Activated gamma-delta T cell (primary cell): ENCODE data around the gene SLC35F2.
"Not testable (repeated sequence)": the region's sequence is repeated elsewhere in the genome, so short reads cannot be mapped to it uniquely, and the experiment has no call there.

ENCODE experiments used
- DNase-seq: peaks from one replicate; lab custom pipeline; 2025; lab: John Stamatoyannopoulos, UW

Gene SLC35F2

GRCh38 chr11:107789767-107790166 lies 68.8 kb downstream of the SLC35F2 start:
- no peak for DNase-seq

GRCh38 chr11:107787733-107788132 lies 70.9 kb downstream of the SLC35F2 start:
- DNase-seq: no peak

GRCh38 chr11:107785401-107785800 lies 73.2 kb downstream of the SLC35F2 start:
- no peak for DNase-seq

- no peak for DNase-seq
These were observed 75.5 kb downstream of the SLC35F2 start for GRCh38 chr11:107783121-107783520.

GRCh38 chr11:107780775-107781174 lies 77.8 kb downstream of the SLC35F2 start:
- no peak for DNase-seq

DNA sequence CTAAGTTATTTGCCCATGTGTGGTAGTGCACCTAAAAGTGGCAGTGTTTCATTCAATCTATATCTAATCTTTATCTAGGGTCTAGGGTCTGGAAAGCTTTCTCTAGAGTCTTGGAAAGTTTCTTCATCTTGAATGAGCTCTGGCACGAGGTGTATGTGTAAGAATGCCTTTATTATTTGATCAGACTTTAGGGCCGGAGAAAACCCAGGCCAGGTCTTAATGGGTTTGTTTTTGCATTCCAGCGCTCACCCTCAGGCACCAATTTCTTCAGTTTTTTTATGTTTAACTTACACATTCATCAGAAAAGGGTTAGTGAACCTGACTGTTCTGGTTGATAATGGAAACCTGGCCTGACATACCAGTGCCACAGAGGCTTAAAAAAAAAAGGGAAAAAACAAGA lies 78.5 kb downstream of the SLC35F2 start:
- DNase-seq: no peak

- no peak for DNase-seq
These were observed 79.6 kb downstream of the SLC35F2 start for GRCh38 chr11:107778839-107779517.

- DNase-seq: no peak
These were observed 81.5 kb downstream of the SLC35F2 start for GRCh38 chr11:107777110-107777509.

- no peak for DNase-seq
These were observed 82.5 kb downstream of the SLC35F2 start for GRCh38 chr11:107776062-107776461.

DNA sequence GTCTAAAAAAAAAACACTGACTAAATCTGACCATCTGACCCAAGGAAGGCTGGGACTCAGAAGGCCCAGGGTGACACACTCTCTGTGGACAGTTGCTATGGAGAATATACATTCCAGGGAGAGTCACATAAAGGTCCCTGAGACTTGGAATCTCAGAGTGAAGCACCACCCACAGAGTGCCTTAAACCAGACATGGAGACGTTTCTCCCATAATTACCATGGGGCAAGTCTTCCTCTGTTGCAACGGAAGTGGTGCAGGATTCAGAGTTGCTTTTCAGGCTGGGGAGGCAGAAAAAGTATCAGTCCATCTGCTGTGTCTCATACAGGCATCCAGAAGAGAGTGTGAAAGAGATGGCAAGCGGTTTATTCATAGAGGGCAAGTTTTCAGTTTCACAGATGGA lies 88.0 kb downstream of the SLC35F2 start:
- no peak for DNase-seq

DNA sequence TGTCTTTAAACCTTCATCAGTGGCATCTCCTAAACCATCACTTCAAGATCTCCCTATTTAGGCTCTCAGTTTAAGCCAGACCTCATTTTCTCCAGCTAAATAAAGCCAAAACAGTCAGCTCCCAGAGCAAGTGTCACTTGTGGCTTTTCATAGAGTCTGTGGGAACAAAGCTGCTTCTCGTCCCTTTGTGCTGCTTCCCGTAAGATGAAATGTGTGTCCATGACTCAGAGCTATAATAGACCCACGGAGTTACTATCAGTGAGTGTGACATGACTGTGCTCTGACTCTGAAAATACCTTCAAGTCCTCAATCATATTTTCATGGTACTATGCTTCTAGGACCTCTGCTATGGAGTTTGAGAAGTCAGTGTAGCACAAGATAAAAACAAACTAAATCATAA lies 89.4 kb downstream of the SLC35F2 start:
- no peak for DNase-seq

DNA sequence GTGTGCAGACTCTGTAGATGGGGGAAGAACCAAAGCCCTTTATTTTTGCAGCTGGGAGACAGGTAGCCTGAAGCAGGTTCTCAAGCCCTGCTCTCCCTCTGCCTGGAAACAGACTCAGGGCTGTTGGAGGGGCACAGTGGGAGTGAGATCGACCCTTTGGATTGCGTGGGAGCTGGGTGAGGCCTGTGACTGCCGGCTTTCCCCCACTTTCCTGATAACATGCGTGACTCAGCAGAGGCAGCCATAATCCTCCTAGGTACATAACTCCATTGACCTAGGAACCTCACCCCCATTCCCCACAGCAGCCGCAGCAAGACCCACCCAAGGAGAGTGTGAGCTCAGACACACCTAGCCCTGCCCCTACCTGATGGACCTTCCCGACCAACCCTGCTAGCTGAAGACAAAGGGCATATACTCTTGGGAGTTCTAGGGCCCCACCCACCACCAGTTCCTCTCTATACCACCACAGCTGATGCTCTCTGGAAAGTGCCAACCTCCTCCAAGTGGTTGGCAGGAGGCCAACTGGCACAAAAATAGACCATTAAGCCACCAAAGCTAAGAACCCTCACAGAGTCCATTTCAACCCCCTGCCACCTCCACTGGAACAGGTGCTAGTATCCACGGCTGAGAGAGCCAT lies 99.8 kb downstream of the SLC35F2 start:
- not testable (repeated sequence) for DNase-seq

GRCh38 chr11:107757661-107758060 lies 100.9 kb downstream of the SLC35F2 start:
- no peak for DNase-seq

DNA sequence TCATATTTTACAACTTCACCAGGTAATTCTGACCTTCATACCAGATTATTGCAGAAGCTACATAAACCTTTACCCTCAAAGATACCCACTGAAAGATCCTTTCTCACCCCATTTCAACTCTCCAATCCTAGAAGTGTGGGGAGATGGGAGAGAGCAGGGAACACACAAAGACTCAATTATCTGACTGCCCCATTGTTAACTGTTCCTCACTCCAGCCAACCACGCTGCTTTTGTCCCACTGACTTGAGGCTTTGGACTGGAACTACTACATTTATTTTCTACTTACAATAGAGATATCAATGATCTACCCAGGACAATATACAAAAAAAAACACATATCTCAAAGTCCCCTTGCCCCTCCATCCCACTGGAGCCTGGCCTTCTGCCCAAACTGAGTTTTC lies 102.0 kb downstream of the SLC35F2 start:
- no peak for DNase-seq

DNA sequence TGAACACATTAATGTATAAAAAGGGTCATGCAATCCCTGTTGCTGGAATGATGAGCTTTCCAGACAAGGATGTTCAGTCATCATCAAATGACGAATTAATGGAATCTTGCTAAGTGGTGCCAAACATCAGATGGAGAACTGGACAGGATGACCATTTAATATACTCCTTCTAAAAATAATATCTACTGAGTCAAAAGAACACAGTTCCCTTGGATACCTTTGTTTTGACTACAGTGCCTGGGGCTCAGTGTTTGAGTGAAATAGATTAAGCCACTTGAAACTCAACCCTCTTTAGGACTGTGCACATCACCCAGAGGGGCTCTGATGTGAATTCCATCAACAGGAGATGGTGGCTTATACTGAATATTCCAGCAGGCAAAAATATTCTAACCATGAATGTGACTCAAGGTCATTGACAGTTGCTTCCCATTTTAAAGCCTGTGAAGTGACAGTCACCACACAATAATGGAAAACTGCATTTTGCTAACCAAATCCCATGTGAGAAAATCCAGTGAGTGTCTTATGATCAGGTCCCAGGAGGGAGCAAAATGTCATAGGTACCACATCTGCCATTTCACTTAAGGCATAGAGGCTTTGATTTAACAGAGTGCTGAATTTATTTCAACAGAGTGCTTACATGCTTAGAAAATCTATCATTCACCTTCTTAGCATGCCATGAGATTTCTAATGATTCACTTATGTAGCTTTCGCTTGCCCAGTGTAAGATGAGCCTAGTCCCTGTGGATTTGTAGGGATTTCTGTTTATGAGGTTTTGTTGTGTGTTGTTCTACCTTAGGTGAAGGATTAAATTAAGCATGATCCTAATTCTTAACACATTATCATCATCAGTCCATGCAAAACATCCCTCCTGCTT lies 105.4 kb downstream of the SLC35F2 start:
- no peak for DNase-seq

GRCh38 chr11:107752508-107752907 lies 106.1 kb downstream of the SLC35F2 start:
- no peak for DNase-seq

GRCh38 chr11:107751082-107751481 lies 107.5 kb downstream of the SLC35F2 start:
- no peak for DNase-seq

- DNase-seq: no peak
These were observed 108.3 kb downstream of the SLC35F2 start for GRCh38 chr11:107750313-107750712.

GRCh38 chr11:107747622-107748021 lies 111.0 kb downstream of the SLC35F2 start:
- DNase-seq: no peak

DNA sequence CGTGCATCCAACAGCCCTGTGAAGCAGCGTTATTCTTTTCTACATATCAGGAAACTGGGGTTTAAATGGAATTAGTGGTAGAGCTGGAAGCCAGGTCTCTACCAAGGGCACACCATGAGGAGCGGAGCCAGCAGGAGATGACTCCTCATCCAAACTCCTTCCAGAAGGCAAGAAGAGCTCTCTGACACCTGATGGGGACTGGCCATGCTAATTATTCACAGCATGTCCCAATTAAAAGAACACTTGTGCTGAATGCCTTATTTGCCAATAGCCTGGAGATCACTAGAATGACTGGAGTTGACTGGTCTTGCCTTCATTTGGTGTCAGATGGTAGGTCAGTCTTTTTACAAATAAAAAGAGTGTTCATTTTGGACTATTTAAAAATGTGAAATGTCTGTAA lies 113.9 kb downstream of the SLC35F2 start:
- DNase-seq: no peak

DNA sequence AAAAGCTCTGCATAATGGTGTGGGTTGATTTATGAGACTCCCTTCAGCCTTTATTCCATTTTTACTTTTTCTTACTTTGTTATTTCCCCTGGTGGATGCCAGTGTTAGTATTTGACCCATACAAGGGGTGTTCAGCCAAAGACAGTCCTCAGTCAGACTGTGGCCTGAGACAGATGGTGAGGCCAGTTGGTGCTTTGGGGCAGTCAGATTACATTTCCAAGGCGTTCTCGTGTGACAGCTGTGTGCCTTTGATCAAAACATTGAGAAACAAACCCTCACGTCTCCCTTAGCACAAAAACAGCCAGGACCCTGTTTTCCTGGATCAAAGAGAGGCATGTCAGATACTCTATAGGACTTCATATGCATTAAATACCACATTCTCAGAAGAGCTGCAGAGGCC lies 115.4 kb downstream of the SLC35F2 start:
- no peak for DNase-seq

DNA sequence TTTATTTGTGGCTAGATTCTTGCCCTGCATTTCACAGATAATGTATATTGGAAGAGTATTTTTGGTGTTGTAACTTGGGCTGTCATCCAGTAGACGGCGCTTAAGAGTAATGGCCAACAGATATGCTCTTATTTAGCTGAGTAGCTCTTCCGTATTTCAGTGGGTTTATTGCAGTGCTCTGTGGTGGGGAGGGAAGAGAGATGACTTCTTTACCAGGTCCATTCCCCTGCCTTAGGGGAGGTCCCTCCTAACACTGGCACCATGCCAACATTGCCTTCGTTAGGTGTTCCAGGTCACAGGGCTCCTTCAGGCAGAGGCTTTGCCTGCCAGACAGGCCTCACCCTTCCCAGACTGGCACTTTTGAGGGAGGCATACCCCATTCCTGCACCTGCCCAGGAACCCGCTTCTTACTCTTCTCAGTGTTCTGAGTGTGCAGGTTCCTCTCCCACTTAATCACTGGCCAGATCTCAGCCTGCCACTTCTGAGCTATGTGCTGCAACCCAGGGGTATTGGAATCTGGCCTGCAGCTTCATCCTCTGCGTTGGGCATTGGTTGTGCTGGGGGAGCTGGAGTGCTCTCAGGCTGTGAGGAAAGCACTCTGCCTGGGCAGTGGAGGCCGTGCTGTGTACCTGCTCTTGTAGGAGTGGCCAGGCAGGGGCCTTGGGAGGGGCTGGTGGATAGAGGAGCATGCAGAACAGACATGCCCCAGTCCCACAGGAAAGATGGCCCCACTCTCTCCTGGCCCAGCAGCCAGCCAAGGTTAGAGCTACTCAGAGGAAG lies 117.4 kb downstream of the SLC35F2 start:
- DNase-seq: no peak
